ENCODE data around the gene SYDE2.

SYDE2 gene

GRCh38 chr1:85121744-85122143 is 79.1 kb downstream of the SYDE2 start:
- DNase-seq: no peak

- no peak for DNase-seq
Observed at GRCh38 chr1:85118751-85119150, 82.1 kb downstream of the SYDE2 start.

DNA sequence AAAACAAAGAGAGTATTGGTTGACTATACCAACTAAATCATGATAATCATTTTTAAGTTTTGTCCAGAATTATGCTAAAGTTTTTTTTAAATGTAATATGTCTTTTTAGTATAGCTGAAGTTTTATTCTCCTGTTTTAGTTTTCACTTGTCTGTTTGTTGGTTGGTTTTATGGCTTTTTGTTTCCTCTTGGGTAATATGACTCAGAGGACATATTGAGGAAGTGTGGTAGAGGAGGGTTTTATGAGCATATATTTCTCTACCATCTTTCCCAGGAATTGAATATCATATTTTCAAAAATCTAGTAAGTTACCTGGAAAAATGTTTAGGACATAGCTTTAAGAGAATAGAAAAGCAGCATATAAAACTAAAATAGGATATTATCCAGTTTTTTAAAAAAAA is 84.0 kb downstream of the SYDE2 start:
- peak; percentile 54 for DNase-seq

DNA sequence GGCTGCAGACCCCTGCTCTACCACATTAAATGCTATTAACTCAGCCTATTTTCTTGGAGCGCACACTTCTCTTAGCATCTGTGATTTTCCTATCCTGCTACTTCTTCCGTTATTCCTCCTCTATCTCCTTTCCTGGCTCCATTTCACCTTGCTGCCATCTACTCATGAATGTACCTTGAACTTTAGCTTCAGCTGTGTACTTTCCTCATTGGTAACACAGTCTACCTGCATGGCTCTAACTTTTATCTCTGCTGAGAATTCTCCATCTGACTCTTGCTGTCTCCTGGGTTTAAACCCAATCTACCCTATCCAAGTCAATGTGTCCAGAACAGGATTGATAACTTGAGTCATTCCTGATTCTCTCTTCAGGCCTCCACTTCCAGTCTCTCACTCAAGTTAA is 84.9 kb downstream of the SYDE2 start:
- DNase-seq: no peak

DNA sequence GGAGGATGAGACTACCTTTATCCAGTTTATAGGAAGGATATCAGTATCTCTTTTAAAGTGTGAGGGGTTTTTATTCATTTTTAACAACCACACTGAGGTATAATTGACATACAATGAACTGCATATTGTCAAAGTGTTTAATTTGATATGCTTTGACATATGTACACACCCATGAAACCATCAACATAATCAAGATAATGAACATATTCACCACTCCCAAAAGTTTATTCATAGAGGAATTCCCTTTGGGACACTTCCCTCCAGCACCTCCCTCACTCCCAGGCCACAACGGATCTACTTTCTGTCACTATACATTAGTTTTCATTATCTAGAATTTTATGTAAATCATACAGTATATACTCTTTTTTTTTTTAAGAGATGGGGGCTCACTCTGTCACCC is 89.1 kb downstream of the SYDE2 start:
- no peak for DNase-seq

DNA sequence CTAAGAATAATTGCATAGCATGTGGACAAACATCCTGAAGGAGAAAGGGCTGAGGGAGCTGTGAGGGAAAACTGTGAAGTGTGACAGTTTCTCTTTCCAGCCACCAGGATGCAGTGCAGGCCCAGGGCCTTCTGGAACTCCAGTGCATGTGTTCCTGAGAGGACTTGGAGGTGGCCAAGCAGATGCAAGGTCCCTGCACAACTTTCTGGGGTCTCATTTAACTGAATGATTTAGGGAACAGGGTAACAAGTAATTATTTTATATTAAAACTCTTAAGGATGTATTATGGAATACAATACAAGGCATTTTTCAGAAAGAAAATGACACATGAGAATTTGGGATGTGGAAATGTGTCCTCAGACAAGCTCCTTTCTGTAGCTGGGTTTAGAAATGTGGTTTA is 91.3 kb downstream of the SYDE2 start:
- peak; percentile 17 for DNase-seq

Data from GF-D8 (cell line).